IMR-90 (cell line): Measurements from ENCODE around the gene MAFF.

Experiments
- CEBPB ChIP-seq: IDR thresholded peaks from 2 replicates; pipeline ENCODE4 v1.6.1; 2012; ENCODE audit warnings: low read depth, low read length, improper control_type of control experiment
- CTCF ChIP-seq: conservative IDR thresholded peaks from 2 replicates; pipeline ENCODE4 v1.5.1; 2012; ENCODE audit warnings: mild to moderate bottlenecking, low read depth, low read length, improper control_type of control experiment
- ELK1 ChIP-seq: fragments of 150-350 bp; IDR thresholded peaks from 2 replicates; pipeline ENCODE4 v1.6.1; 2016; ENCODE audit warnings: low read depth, mild to moderate bottlenecking, low read length, moderate library complexity, borderline replicate concordance
- POLR2A ChIP-seq: IDR thresholded peaks from 2 replicates; pipeline ENCODE4 v1.6.1; 2012; ENCODE audit warnings: mild to moderate bottlenecking, low read depth, low read length
- RAD21 ChIP-seq: IDR thresholded peaks from 2 replicates; pipeline ENCODE4 v1.6.1; 2012; ENCODE audit warnings: low read length, improper control_type of control experiment
- RCOR1 ChIP-seq: IDR thresholded peaks from 2 replicates; pipeline ENCODE4 v1.6.1; 2012; ENCODE audit warnings: mild to moderate bottlenecking, low read length, improper control_type of control experiment; ENCODE audit not compliant: insufficient replicate concordance
- RFX5 ChIP-seq: IDR thresholded peaks from 2 replicates; pipeline ENCODE4 v1.8.0; 2012; ENCODE audit warnings: low read depth, mild to moderate bottlenecking, low read length, moderate library complexity
- USF2 ChIP-seq: fragments of 150-350 bp; IDR thresholded peaks from 2 replicates; pipeline ENCODE4 v1.6.1; 2017; ENCODE audit warnings: mild to moderate bottlenecking, antibody characterized with exemption, low read length, low read depth

GRCh38 chr22:38221407-38221806, 19.6 kb downstream of the MAFF start:
- TF ChIP-seq CTCF (no peak), RAD21 (no peak), CEBPB (no peak), RFX5 (no peak), POLR2A (no peak), USF2 (no peak), ELK1 (no peak), RCOR1 (no peak)
